ENCODE results near the gene EPYC.

Gene EPYC

DNA sequence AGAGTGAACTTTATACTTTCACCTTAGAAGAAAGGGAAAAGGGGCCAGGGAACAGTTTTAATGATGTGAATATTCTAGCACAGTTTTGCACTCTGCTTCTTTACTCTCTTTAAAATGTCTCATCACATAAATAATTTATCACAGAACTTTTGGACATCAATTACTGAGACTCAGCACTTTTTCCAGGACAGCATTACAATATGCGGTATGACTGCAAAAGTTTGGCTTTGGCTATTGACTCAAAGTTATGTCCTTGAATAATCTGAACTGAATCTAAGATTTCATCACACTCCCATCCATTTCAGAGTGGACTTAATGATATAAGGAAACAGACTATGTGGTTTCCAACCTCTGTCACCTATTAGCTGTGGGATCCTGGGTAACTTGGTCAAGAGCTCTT is 61.5 kb downstream of the EPYC start:
- no peak overlapping the region for H3K4me2 ChIP-seq (ENCODE audit: insufficient read depth, low read length)
- ATAC-seq (ENCODE audit: insufficient read depth, low read depth): no peak
- TF ChIP-seq EZH2 (IDR thresholded peaks at IDR 0.05; ENCODE audit: borderline replicate concordance, low read depth, low read length, severe bottlenecking): no peak
- TF ChIP-seq, protein P1, sequence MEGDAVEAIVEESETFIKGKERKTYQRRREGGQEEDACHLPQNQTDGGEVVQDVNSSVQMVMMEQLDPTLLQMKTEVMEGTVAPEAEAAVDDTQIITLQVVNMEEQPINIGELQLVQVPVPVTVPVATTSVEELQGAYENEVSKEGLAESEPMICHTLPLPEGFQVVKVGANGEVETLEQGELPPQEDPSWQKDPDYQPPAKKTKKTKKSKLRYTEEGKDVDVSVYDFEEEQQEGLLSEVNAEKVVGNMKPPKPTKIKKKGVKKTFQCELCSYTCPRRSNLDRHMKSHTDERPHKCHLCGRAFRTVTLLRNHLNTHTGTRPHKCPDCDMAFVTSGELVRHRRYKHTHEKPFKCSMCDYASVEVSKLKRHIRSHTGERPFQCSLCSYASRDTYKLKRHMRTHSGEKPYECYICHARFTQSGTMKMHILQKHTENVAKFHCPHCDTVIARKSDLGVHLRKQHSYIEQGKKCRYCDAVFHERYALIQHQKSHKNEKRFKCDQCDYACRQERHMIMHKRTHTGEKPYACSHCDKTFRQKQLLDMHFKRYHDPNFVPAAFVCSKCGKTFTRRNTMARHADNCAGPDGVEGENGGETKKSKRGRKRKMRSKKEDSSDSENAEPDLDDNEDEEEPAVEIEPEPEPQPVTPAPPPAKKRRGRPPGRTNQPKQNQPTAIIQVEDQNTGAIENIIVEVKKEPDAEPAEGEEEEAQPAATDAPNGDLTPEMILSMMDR (IDR thresholded peaks at IDR 0.05; ENCODE audit: borderline replicate concordance, extremely low read depth, low read length, poor library complexity, severe bottlenecking): no peak

DNA sequence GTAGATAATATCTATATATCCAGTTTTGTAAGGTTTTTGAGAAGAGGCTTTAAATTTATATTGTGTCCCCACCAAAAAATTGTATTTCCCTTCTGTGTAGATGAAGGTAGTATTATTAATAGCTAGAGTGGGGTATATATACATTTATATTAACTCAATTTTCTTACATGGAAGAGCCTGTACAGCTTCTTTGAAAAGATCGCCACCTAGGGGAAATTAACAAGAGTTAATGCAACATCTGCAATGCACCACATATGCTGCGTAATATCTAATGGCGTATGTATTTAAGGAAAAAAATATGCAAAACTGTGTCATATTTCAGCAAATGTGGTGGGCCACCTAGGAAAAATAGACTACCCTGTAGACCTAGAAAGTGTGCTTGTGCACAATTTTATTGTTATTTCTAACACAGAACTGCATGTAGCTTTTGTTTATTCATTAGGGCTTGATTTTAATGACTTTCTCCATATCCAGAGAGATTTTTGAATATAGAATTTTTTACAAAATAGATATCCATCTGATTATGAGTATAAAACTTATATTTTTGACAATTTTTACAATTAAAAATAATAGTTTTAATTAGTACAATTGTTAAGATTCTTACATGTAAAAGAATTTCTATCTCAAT is 63.8 kb downstream of the EPYC start:
- no peaks in the 10 kb centered on the region for H3K27me3 ChIP-seq (ENCODE audit: insufficient read depth, low read length, poor library complexity)
- H3K4me1 ChIP-seq (ENCODE audit: insufficient read depth, low read length): no peaks in the 10 kb centered on the region
- no peak for DNase-seq
- ATAC-seq (ENCODE audit: insufficient read depth, low read depth): peak; percentile 87
- TF ChIP-seq EZH2 (IDR thresholded peaks at IDR 0.05; ENCODE audit: borderline replicate concordance, low read depth, low read length, severe bottlenecking): no peak
- TF ChIP-seq, protein P1 (IDR thresholded peaks at IDR 0.05; ENCODE audit: borderline replicate concordance, extremely low read depth, low read length, poor library complexity, severe bottlenecking): peak; percentile 73
- no peak overlapping the region for H2AFZ ChIP-seq (ENCODE audit: low read depth, low read length)
- no peaks in the 10 kb centered on the region for H4K20me1 ChIP-seq (ENCODE audit: insufficient read depth, low read length)
- no peaks in the 10 kb centered on the region for H3K9me3 ChIP-seq (ENCODE audit: insufficient read depth, low read length, severe bottlenecking)
- H3K79me2 ChIP-seq (ENCODE audit: insufficient read depth, low read length): no peaks in the 10 kb centered on the region
- H3K4me2 ChIP-seq (ENCODE audit: insufficient read depth, low read length): no peak overlapping the region
- no peak overlapping the region for H3K4me3 ChIP-seq (ENCODE audit: low read depth in 1 of 2, low read length in 2 of 2)
- no peak overlapping the region for H3K9ac ChIP-seq (ENCODE audit: low read depth, low read length)
- H3K27ac ChIP-seq (ENCODE audit: low read length): no peak overlapping the region
- no peaks in the 10 kb centered on the region for H3K36me3 ChIP-seq (ENCODE audit: insufficient read depth, low read length)

More for the DNA sequence above, 61.5 kb downstream of the EPYC start:
- no peak overlapping the region for H3K9ac ChIP-seq (ENCODE audit: low read depth, low read length)
- no peak overlapping the region for H3K4me3 ChIP-seq (ENCODE audit: low read depth in 1 of 2, low read length in 2 of 2)
- H3K36me3 ChIP-seq (ENCODE audit: insufficient read depth, low read length): no peaks in the 10 kb centered on the region
- no peak for DNase-seq
- no peaks in the 10 kb centered on the region for H3K79me2 ChIP-seq (ENCODE audit: insufficient read depth, low read length)
- no peaks in the 10 kb centered on the region for H4K20me1 ChIP-seq (ENCODE audit: insufficient read depth, low read length)
- H2AFZ ChIP-seq (ENCODE audit: low read depth, low read length): no peak overlapping the region
- H3K4me1 ChIP-seq (ENCODE audit: insufficient read depth, low read length): no peaks in the 10 kb centered on the region
- no peaks in the 10 kb centered on the region for H3K27me3 ChIP-seq (ENCODE audit: insufficient read depth, low read length, poor library complexity)
- no peak overlapping the region for H3K27ac ChIP-seq (ENCODE audit: low read length)
- H3K9me3 ChIP-seq (ENCODE audit: insufficient read depth, low read length, severe bottlenecking): no peaks in the 10 kb centered on the region

DNA sequence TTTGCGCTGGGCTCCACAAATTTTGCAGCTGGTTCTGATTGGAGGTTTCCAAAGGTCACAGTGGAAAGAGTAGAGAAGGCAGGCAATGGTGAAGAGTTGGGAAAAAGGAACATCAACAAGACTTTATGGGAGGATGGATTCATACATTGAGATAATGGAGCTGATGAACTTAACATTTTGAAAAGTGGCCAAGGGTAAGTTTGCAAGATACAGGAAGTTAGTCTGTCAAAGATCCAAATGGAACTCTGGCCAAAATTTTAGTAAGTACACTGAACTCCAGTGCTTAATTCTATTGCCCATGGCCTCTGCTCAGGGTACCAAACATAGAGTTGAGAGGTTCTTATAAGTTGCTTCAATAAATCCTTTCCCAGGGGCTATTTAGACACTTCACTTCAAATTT is 65.4 kb downstream of the EPYC start:
- H3K27ac ChIP-seq (ENCODE audit: low read length): no peak overlapping the region

More for the DNA sequence above, 65.4 kb downstream of the EPYC start:
- DNase-seq: no peak
- ATAC-seq (ENCODE audit: insufficient read depth, low read depth): no peak
- Histone ChIP-seq H4K20me1 (ENCODE audit: insufficient read depth, low read length) (no peaks in the 10 kb centered on the region), H3K9me3 (ENCODE audit: insufficient read depth, low read length, severe bottlenecking) (no peaks in the 10 kb centered on the region), H3K27me3 (ENCODE audit: insufficient read depth, low read length, poor library complexity) (no peaks in the 10 kb centered on the region), H2AFZ (ENCODE audit: low read depth, low read length) (no peak overlapping the region), H3K4me2 (ENCODE audit: insufficient read depth, low read length) (no peak overlapping the region), H3K4me3 (ENCODE audit: low read depth in 1 of 2, low read length in 2 of 2) (no peak overlapping the region), H3K9ac (ENCODE audit: low read depth, low read length) (no peak overlapping the region), H3K79me2 (ENCODE audit: insufficient read depth, low read length) (no peaks in the 10 kb centered on the region), H3K36me3 (ENCODE audit: insufficient read depth, low read length) (no peaks in the 10 kb centered on the region), H3K4me1 (ENCODE audit: insufficient read depth, low read length) (no peaks in the 10 kb centered on the region)
- no peak for TF ChIP-seq EZH2 (IDR thresholded peaks at IDR 0.05; ENCODE audit: borderline replicate concordance, low read depth, low read length, severe bottlenecking)
- TF ChIP-seq, protein P1 (IDR thresholded peaks at IDR 0.05; ENCODE audit: borderline replicate concordance, extremely low read depth, low read length, poor library complexity, severe bottlenecking): no peak
